SK-N-SH (cell line): ENCODE data around the gene KANSL2. TPM values are rescaled to one million over a fixed set of nuclear protein-coding genes. Genes with fewer than 3 reads are reported as not detected.

Experiments used
- CTCF ChIA-PET: fragments of 300-600, 350-600 bp; formaldehyde crosslinking; extraction: SDS; loops from one replicate; lab custom pipeline; 2021; lab: Yijun Ruan, JAX
- POLR2A ChIA-PET: fragments of 350-600 bp; sonication (Branson Sonifier 250); formaldehyde crosslinking; extraction: SDS; loops from one replicate; lab custom pipeline; 2020; ENCODE audit warnings: antibody characterized with exemption, inconsistent platforms; lab: Yijun Ruan, JAX
- DNase-seq: peaks from one replicate; pipeline ENCODE4 v3.0.0; 2012
- H2AFZ ChIP-seq: fragments of 200-600 bp; sonication (generic); 2 replicates; pipeline ENCODE4 v1.8.1; 2016; ENCODE audit warnings: antibody characterized with exemption, mild to moderate bottlenecking, low read depth
- H3F3A ChIP-seq: fragments of 200-600 bp; sonication (generic); replicated peaks from 2 replicates; pipeline ENCODE3; 2016; ENCODE audit warnings: antibody characterized with exemption, mild to moderate bottlenecking; ENCODE audit not compliant: insufficient read depth
- H3K27ac ChIP-seq, 2 experiments: fragments of 200-500 bp in 1 of 2; fragments of 200-600 bp in 1 of 2; sonication (Bioruptor generic) in 1 of 2; sonication (generic), shearing (Covaris generic) in 1 of 2; 2 replicates each; pipeline versions ENCODE4 v1.5.1 to v1.6.1; 2014 to 2016; ENCODE audit warnings: low read depth in 2 of 2, inconsistent platforms in 1 of 2, low read length in 1 of 2, mild to moderate bottlenecking in 1 of 2, mixed read lengths in 1 of 2
- H3K27me3 ChIP-seq: fragments of 200-600 bp; sonication (generic), shearing (Covaris generic); 2 replicates; pipeline ENCODE4 v1.6.1; 2016; ENCODE audit warnings: mixed run types; ENCODE audit not compliant: insufficient read depth
- H3K36me3 ChIP-seq, 2 experiments: fragments of 200-500 bp in 1 of 2; fragments of 200-600 bp in 1 of 2; sonication (Bioruptor generic) in 1 of 2; sonication (generic) in 1 of 2; replicated peaks in 1 of 2; 2 replicates each; pipeline versions ENCODE3 to v1.5.1; 2014 to 2016; ENCODE audit warnings: low read length in 1 of 2, mild to moderate bottlenecking in 1 of 2; ENCODE audit not compliant: insufficient read depth in 2 of 2, control insufficient read depth in 1 of 2
- H3K4me1 ChIP-seq, 2 experiments: fragments of 200-500 bp in 1 of 2; fragments of 200-600 bp in 1 of 2; sonication (Bioruptor generic) in 1 of 2; sonication (generic), shearing (Covaris generic) in 1 of 2; 2 replicates each; pipeline versions ENCODE4 v1.5.1 to v1.6.1; 2014 to 2016; ENCODE audit warnings: low read depth in 1 of 2, low read length in 1 of 2, mixed run types in 1 of 2; ENCODE audit not compliant: insufficient read depth in 2 of 2, control insufficient read depth in 1 of 2
- H3K4me2 ChIP-seq: fragments of 200-600 bp; sonication (generic), shearing (Covaris generic); 2 replicates; pipeline ENCODE4 v1.6.1; 2017; ENCODE audit warnings: mixed run types
- H3K4me3 ChIP-seq, 2 experiments: fragments of 200-500 bp in 1 of 2; fragments of 200-600 bp in 1 of 2; sonication (Bioruptor generic) in 1 of 2; sonication (generic), shearing (Covaris generic) in 1 of 2; 2 replicates each; pipeline versions ENCODE4 v1.5.1 to v1.8.1; 2014 to 2016; ENCODE audit warnings: low read depth in 2 of 2, inconsistent platforms in 1 of 2, low read length in 1 of 2, mild to moderate bottlenecking in 1 of 2, mixed read lengths in 1 of 2, moderate library complexity in 1 of 2
- H3K79me2 ChIP-seq: fragments of 200-600 bp; sonication (generic); 2 replicates; pipeline ENCODE4 v1.8.1; 2017; ENCODE audit warnings: mild to moderate bottlenecking; ENCODE audit not compliant: insufficient read depth
- H3K9ac ChIP-seq: fragments of 200-600 bp; sonication (generic); 2 replicates; pipeline ENCODE4 v1.6.1; 2017; ENCODE audit warnings: mixed run types
- H3K9me2 ChIP-seq: fragments of 200-600 bp; sonication (generic); 2 replicates; pipeline ENCODE4 v1.6.1; 2017; ENCODE audit warnings: mixed run types
- H3K9me3 ChIP-seq: fragments of 200-600 bp; sonication (generic); 2 replicates; pipeline ENCODE4 v1.6.1; 2017; ENCODE audit warnings: mixed run types, mild to moderate bottlenecking, moderate library complexity
- H4K20me1 ChIP-seq: fragments of 200-600 bp; sonication (generic); 2 replicates; pipeline ENCODE4 v1.6.1; 2017; ENCODE audit warnings: mild to moderate bottlenecking, mixed run types; ENCODE audit not compliant: insufficient read depth
- CHD2 ChIP-seq: fragments of 150-350 bp; IDR thresholded peaks from 2 replicates; pipeline ENCODE4 v1.6.1; 2018; ENCODE audit warnings: low read length; ENCODE audit not compliant: partially characterized antibody
- CTCF ChIP-seq: fragments of 200-600 bp; sonication (generic); IDR thresholded peaks from 2 replicates; pipeline ENCODE4 v1.6.1; 2017; ENCODE audit warnings: antibody characterized with exemption, mild to moderate bottlenecking, moderate library complexity
- ELF1 ChIP-seq: IDR thresholded peaks from 2 replicates; pipeline ENCODE4 v1.4.0; 2012
- EP300 ChIP-seq, 2 experiments: IDR thresholded peaks; 2 replicates each; pipeline versions ENCODE4 v1.4.0 to v1.6.1; 2012; ENCODE audit warnings: borderline replicate concordance in 1 of 2, low read depth in 1 of 2, low read length in 1 of 2
- EZH2phosphoT487 ChIP-seq: fragments of 200-600 bp; sonication (generic); IDR thresholded peaks from 2 replicates; pipeline ENCODE4 v1.6.1; 2017; ENCODE audit warnings: low read depth, mixed run types, mild to moderate bottlenecking, antibody characterized with exemption, moderate library complexity, borderline replicate concordance
- GABPA ChIP-seq: IDR thresholded peaks from 2 replicates; pipeline ENCODE4 v1.4.0; 2012; ENCODE audit warnings: low read depth, mild to moderate bottlenecking
- IRF3 ChIP-seq: fragments of 150-350 bp; IDR thresholded peaks from 2 replicates; pipeline ENCODE4 v1.6.1; 2016; ENCODE audit warnings: mild to moderate bottlenecking, low read depth, low read length
- NFIC ChIP-seq: IDR thresholded peaks from 2 replicates; pipeline ENCODE4 v1.4.0; 2012; ENCODE audit warnings: borderline replicate concordance
- PBX3 ChIP-seq: IDR thresholded peaks from 2 replicates; pipeline ENCODE4; 2012
- POLR2AphosphoS5 ChIP-seq: IDR thresholded peaks from 2 replicates; pipeline ENCODE4 v1.6.1; 2012; ENCODE audit warnings: low read depth, low read length
- RAD21 ChIP-seq: IDR thresholded peaks from 2 replicates; pipeline ENCODE4 v1.6.1; 2012; ENCODE audit warnings: mild to moderate bottlenecking, low read length
- RCOR1 ChIP-seq: fragments of 150-350 bp; IDR thresholded peaks from 2 replicates; pipeline ENCODE4 v1.6.1; 2017; ENCODE audit warnings: antibody characterized with exemption, low read length
- SIN3A ChIP-seq: IDR thresholded peaks from 2 replicates; pipeline ENCODE4 v1.6.1; 2012; ENCODE audit warnings: low read depth, mild to moderate bottlenecking, low read length, moderate library complexity, borderline replicate concordance
- SMC3 ChIP-seq: IDR thresholded peaks from 2 replicates; pipeline ENCODE4 v1.6.1; 2012; ENCODE audit warnings: low read depth, low read length, improper control_type of control experiment
- TAF1 ChIP-seq: IDR thresholded peaks from 2 replicates; pipeline ENCODE4 v1.6.1; 2012; ENCODE audit warnings: low read depth, mild to moderate bottlenecking, low read length, moderate library complexity, borderline replicate concordance
- TCF12 ChIP-seq: IDR thresholded peaks from 2 replicates; pipeline ENCODE4 v1.4.0; 2012
- USF1 ChIP-seq: IDR thresholded peaks from 2 replicates; pipeline ENCODE4 v1.4.0; 2012; ENCODE audit warnings: low read depth, borderline replicate concordance
- USF2 ChIP-seq: fragments of 150-350 bp; IDR thresholded peaks from 2 replicates; pipeline ENCODE4 v1.6.1; 2017; ENCODE audit warnings: antibody characterized with exemption, low read length, low read depth, borderline replicate concordance
- ZBTB33 ChIP-seq: IDR thresholded peaks from 2 replicates; pipeline ENCODE4 v1.4.0; 2012; ENCODE audit warnings: low read depth, borderline replicate concordance
- WGBS: methylation state at CpG from one replicate; pipeline ENCODE4 v1.1.6; 2017; ENCODE audit warnings: low lambda C conversion rate; 5-methylcytosine and 5-hydroxymethylcytosine counted together
- polyA plus RNA-seq, 3 experiments: library from polyadenylated mRNA; depleted of rRNA; stranded (reverse); fragments of >200 nt; gene quantifications; 2 replicates each; pipeline ENCODE4 v1.2.3, GENCODE V29; 2012

KANSL2 gene
- polyA plus RNA-seq, 1 of the 3 experiments (the other 2 are of a cell fraction) = 32.8 TPM

GRCh38 chr12:48668996-48669395 lies 13.0 kb downstream of the KANSL2 start:
- TF ChIP-seq TCF12 (no peak), CHD2 (no peak), POLR2AphosphoS5 (no peak), ELF1 (no peak), EZH2phosphoT487 (no peak), ZBTB33 (no peak), NFIC (no peak), EP300 (IDR thresholded peaks at IDR 0.05; ENCODE audit: borderline replicate concordance in 1 of 2, low read depth in 1 of 2, low read length in 1 of 2) (no peak), USF1 (no peak), RAD21 (no peak), USF2 (no peak), GABPA (no peak), CTCF (no peak), SIN3A (no peak), SMC3 (no peak), IRF3 (no peak), TAF1 (no peak), RCOR1 (no peak), PBX3 (no peak)
- H3K4me1 ChIP-seq = no peaks in the 10 kb centered on the region
- DNase-seq = no peak
- no peaks in the 10 kb centered on the region for H3K9me2 ChIP-seq
- H3K4me2 ChIP-seq = no peak overlapping the region
- H3F3A ChIP-seq = peaks cover 8% of the 10 kb centered on the region
- POLR2A ChIA-PET = no interaction called here
- H3K27ac ChIP-seq = no peak overlapping the region
- H3K79me2 ChIP-seq = peaks cover 76% of the 10 kb centered on the region
- peaks cover 19% of the 10 kb centered on the region for H4K20me1 ChIP-seq
- no peak overlapping the region for H2AFZ ChIP-seq
- H3K9me3 ChIP-seq = no peaks in the 10 kb centered on the region
- 97% methylated on average over 14 of the region's 14 CpGs for WGBS
- H3K36me3 ChIP-seq = peaks cover 49 to 80% of the 10 kb centered on the region in 2 experiments
- H3K9ac ChIP-seq = no peak overlapping the region
- CTCF ChIA-PET = interaction anchor here (0.5 to 0.6 kb wide), 2 partner anchors 15 to 35 kb away, joined by 3 to 5 read pairs; no protein-coding TSS in a partner anchor
- H3K27me3 ChIP-seq = no peaks in the 10 kb centered on the region
- no peak overlapping the region for H3K4me3 ChIP-seq
